Suppressor macrophage treated with lipopolysaccharide for 1 hour (primary cell): ENCODE results near the gene DHODH.
"Not testable (repeated sequence)": the region's sequence is repeated elsewhere in the genome, so short reads cannot be mapped to it uniquely, and the experiment has no call there.

Experiments used
- DNase-seq, 3 donors: peaks; one replicate each; pipeline ENCODE4 v3.0.0-alpha.2; 2020 to 2022

Gene DHODH

GRCh38 chr16:72008424-72009216, at the start of gene DHODH:
Gene DHODH, plus strand, starts transcription at chr16:72008744. Its CDS starts 21 bp downstream, at chr16:72008765.
- peak; percentile 98 to 99 (median 99) for DNase-seq

DNA sequence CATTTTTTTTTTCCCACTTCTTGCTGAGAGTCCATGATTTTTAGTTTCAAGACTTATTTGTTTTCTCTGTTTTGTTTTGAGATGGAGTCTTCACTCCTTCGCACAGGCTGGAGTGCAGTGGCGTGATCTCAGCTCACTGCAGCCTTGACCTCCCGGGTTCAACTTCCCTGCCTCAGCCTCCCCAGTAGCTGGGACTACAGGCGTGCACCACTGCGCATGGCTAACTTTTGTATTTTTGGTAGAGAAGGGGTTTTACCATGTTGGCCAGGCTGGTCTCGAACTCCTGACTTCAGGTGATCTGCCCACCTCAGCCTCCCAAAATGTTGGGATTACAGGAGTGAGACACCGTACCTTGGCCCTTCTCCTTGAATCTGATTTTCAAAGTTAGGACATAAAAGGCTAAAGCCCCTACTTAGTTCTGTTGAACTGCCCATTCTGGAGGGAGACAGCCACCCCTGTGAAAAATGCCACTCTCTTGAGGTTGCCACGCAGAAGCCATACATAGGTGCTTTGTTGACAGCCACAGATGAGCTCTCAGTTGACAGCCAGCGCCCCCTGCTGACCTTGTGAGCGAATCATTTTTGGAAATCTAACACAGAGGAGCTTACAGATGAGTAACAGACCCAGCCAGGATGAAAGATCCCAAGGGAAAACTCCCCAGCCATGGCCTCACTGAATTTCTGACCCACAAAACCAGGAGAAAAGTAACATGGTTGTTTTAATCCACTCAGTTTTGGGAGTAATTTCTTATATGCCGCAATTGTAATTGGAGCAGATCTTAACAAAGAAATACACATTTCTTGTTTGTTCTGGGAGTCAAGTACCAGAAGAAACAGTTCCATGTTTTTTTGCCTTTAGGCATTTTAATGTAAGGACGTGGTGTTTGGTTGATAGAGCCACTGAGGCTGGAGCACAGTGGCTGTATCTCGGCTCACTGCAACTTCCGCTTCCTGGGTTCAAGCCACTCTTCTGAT, 47.2 kb upstream of the DHODH start:
- peak; percentile 83 to 90 (median 90) for DNase-seq

DNA sequence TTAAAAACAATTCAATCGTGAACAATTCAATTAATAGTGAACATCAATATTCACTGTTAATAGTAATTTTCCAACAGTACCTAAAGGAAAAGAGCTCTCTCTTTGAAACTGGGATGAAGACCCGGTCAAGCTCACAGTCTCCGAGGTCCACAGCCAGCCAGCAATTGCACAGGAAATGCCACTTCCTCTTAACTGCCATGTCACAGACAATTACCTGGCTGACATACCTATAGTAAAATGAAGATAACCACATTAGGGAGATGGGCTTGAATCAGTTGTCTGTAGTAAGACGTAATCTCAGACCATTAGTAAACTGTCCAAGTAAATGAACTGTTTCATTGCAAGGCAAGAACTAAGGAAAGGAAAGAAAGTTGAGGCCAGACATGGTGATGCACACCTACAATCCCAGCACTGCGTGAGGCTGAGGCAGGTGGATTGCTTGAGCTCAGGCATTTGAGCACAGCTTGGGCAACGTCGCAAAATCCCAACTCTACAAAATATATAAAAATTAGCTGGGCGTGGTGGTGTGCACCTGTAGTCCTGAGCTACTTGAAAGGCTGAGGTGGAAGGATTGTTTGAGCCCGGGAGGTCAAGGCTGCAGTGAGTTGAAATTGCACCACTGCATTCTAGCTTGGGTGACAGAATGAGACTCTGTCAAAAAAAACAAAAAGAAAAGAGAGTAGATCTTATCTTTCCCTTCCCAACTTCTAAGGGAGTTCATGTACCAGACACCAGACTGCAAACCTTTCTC, 45.2 kb upstream of the DHODH start:
- no peak for DNase-seq

GRCh38 chr16:71965223-71965622, 43.3 kb upstream of the DHODH start:
- DNase-seq = no peak

GRCh38 chr16:71966932-71967331, 41.6 kb upstream of the DHODH start:
- DNase-seq = no peak

GRCh38 chr16:71969353-71969752, 39.2 kb upstream of the DHODH start:
- DNase-seq = no peak

GRCh38 chr16:71971571-71971970, 37.0 kb upstream of the DHODH start:
- no peak for DNase-seq

DNA sequence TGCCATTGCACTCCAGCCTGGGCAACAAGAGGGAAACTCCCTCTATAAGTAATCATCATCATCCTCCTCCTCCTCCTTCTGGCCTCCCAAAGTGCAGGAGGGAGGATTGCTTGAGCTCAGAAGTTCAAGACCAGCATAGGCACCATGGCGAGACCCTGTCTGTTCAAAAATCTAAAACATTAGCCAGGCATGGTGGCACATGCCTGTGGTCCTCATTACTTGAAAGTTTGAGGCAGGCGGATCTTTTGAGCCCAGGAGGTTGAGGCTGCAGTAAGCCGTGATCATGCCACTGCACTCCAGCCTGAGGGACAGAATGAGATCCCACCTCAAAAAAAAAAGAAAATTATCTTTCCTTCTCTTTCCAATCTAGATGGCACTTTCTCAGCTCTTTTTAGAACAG, 36.2 kb upstream of the DHODH start:
- no peak for DNase-seq

DNA sequence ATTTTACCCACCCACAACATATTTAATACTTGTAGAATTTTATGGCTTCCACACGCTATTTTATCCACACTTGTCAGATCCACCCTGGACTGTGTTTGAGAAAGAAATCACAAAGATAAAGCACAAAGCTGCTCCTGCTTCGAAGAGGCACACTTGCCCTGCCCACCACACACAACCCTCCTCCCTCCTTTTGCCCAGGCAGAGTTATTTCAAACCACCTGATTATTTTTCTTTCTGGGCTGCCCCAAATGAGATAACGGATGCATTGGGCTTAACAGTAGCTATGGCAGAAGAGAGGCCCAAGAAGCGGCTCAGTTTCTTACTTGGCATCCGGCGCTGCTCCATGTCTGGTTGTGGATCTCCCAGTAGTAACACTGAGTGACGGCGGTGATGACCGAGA, 35.5 kb upstream of the DHODH start:
- DNase-seq = no peak

DNA sequence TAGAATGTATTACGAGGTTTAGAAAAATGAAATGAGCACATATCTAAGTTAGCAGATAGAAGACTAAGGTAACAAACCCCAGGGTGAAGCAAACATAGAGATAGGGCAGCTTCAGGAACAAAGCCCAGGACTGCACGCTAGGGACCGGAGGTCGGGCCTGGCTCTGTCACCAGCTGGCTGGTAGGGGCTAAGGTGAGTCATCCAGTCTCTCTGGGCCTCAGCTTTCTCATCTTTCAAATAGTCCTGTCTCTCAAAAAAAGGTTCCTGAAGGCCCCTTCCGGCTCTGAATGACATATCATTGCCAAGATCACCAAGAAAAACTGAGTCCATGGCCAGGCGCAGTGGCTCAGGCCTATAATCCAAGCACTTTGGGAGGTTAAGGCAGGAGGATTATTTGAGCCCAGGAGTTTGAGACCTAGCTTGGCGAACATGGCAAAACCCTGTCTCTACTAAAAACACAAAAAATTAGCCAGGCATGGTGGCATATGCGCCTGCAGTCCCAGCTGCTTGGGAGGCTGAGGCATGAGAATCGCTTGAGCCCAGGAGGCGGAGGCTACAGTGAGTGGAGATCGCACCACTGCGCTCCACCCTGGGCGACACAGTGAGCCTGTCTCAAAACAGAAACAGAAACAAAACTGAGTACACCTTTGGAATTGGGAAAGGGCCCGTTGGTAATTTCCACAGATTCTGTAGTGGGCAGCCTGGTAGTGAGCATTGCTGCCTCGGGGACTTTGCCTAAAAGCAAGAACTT, 34.3 kb upstream of the DHODH start:
- DNase-seq = no peak

- DNase-seq = no peak
These were observed 23.1 kb upstream of the DHODH start for GRCh38 chr16:71985262-71985974.

GRCh38 chr16:71986131-71986530, 22.4 kb upstream of the DHODH start:
- DNase-seq = no peak

DNA sequence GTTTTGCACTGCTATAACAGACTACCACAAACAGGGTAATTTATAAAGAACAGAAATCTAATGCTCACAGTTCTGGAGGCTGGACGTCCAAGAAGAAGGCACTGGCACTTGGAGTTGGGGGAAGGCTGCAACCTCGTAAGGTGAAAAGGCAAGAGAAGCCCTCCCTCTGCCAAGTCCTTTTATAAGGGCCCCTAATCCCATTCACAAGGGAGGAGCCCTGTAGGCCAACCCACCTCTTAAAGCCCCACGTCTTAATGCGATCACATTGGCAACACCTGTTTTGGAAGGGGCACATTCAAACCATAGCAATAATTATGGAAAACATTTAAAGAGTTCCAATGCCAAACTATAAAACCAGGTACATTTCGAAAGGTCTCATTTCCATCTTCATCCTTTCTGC, 13.5 kb upstream of the DHODH start:
- no peak for DNase-seq

- not testable (repeated sequence) for DNase-seq
These were observed 11.0 kb upstream of the DHODH start for GRCh38 chr16:71997578-71997977.

- DNase-seq = no peak
These were observed 7.2 kb upstream of the DHODH start for GRCh38 chr16:72001180-72001874.

- DNase-seq = no peak
These were observed 5.9 kb upstream of the DHODH start for GRCh38 chr16:72002619-72003018.

DNA sequence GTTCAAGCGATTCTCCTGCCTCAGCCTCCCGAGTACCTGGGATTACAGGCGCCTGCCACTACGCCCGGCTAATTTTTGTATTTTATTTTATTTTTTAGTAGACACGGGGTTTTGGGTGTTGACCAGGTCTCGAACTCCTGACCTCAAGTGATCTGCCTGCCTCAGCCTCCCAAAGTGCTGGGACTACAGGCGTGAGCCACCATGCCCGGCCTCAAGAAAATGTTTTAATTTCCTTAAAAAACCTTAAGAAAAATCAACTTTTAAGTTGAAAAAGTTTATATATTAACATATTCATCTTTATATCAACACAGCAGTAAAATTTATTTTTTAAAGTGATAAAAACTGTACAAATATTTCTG, 500 bp upstream of the DHODH start:
- not testable (repeated sequence) for DNase-seq

GRCh38 chr16:72009779-72010178, 1.2 kb downstream of the DHODH start:
- DNase-seq = no peak

GRCh38 chr16:72012607-72013006, 4.1 kb downstream of the DHODH start:
- no peak for DNase-seq

DNA sequence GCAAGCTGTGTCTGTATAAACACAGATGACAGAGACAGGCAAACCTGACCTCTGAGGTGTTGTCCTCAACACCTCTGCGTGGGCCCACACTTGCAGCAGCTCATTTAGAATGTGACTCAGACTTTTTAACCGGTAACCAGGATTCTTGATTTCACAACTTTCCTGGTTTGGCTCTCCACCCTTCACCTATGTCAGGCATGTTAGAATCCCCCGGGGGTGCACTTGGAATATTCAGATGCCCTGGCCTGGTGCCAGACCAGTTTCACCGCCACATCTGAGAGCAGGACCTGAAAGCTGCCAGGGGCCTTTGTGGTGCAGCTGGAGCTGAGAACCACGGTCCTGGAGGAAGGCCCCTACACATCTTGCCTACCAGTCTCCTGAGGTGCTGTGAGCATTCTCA, 4.8 kb downstream of the DHODH start:
- DNase-seq = no peak
